CMK (cell line): ENCODE measurements around the gene KIAA0930.

Experiments used
- DNase-seq: peaks from one replicate; pipeline ENCODE4 v3.0.0-alpha.2; 2010; ENCODE audit warnings: low read depth

Gene KIAA0930

DNA sequence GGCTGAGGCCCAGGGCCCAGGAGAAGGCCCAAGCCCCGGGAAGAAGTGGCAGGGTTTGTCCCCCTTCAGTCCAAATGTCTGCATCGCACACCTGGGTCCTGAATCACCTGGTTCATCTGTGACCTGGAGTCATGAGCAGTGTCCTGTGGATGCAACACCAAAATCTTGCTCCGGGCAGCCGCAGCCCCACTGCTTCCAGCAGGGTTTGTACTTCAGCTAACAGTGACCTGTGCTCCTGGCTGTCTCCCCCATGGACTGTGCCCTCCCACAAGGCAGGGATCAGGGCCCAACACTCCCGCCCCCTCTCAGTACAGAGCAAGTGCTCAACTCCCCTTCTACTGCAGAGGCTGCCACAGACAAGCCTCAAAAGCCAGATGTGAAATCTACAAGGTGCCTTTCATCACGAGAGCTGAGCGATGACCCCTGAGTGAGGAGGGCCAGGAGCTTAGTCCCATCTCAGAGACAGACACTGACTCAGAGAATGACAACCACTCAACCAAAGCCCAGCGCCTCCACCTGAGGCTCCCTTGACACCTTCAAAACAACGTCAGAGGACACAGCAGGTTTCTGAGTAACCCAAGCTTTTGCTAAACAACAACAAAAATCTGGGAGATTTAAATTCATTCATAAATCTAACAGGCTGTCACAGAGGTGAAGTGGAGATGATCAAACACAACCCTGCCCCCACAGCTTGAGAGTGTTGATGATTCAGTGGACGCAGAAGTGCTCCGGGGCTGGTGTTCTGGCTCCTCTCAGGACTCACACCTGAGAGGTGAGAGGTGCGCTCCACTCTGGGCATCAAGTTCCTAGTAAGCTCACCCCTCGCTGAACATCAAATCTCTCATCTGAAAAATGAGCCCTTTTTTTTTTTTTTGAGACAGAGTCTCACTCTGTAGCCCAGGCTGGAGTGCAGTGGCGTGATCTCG, 3.4 kb downstream of the KIAA0930 start:
- no peak for DNase-seq

DNA sequence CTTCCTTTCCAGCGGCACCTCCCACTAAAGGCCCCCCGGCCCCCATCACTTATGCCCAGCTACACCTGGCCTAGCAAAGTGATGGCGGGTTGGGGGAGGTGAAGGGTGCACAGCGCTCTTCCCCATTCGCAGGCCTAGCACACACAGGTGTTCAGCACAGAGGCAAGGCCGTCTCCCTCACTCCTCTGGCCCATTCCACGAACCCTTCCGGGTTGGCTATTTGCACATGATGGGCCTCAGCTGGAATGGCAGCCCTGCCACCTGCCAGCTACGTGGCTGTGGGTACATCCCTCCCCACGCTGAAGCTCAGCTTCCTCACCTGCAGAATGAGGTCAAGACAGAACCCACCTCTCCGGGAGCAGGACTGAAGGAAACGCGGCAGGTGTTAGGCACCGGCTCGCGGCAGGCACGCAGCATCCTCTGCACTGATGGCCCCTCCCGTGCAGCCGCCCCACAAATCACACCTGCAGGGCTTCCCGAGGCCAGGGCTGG, 4.8 kb downstream of the KIAA0930 start:
- DNase-seq, result no peak

DNA sequence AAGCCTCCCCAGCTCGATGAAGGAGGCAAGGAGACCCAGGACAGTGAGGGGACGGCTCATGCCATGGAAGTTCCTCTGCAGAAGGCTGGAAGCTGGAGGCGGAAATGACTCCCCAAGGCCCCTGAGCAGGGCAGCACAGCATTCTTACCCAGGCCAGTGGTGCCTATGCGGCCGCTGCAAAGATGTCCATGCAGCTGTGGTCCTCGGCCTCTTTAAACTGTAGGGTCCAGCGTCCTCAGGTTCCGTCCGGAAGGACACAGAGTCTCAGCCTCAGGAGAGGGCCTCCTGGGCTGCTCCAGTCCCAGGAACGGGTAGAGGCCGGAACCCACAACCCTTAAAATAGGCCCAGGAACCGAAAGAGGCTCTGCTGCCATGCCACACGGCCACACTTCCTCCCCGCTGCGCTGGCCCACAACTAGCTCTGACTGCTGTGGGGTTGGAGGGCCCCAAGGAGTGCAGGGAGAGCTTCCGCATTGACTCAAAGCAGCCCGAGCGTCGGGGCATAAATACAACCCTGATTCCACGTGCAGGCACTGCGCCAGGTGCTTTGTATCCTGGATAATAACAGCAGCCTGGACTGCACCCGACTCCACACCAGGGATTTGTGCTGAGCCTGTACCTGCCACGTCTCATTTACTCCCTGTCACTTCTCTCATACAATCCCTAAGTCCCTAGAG, 5.5 kb downstream of the KIAA0930 start:
- no peak for DNase-seq

DNA sequence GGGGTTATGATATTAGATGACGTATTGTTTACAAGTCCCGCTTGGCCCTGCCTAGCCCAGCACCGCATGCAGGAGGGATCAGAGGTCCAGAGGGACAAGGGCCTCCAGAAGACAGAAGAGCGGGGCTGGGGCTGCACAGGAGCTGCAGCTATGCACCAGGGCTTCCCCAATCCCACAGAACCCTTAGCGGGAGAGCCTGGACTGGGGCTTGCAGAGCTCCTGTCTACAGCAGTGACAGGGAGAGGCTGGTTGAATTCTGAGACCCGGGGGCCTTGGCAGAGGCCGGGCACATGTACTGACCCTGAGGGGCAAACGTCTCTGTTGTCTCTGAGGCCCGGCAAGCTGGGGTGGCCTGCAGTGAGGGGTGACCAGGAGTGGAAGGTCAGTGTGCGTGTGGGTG, 6.9 kb downstream of the KIAA0930 start:
- no peak for DNase-seq

DNA sequence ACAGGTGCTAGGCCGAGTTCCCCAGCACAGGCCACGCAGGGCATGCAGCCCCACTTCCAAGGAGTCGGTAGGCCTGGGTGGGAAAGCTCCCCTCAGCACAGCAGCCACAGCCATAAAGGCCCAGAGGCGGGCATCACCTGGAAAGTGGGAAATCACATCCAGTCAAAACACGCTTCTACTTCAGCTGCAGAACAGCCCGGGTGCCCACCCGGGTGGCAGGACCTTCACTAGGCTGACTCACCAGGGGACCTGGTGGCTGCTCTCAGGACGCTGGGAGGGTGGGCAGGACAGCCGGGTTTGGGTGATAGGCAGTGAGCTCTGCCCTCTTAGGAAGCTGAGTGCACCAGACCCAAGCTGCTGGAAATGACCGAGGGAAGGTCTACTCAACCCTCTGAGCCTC, 7.3 kb downstream of the KIAA0930 start:
- no peak for DNase-seq

DNA sequence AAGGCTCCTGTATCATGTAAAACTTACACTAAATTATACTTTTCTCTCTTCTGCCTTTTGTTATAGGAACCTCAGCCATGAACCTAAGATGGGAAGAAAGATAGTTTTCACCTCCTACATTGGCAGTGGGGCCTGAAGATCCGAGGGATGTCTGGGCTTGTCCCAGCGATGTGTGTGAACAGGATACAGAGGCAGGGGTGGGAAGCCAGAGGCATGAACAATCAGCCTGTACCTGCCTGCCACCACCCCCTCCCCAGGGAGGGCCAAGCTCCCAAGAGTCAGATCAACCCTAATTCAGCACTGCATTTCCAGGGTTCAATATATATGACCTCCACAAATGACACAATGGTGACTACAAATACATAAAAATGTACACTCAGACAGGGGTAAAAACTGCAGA, 9.4 kb downstream of the KIAA0930 start:
- DNase-seq, result no peak

DNA sequence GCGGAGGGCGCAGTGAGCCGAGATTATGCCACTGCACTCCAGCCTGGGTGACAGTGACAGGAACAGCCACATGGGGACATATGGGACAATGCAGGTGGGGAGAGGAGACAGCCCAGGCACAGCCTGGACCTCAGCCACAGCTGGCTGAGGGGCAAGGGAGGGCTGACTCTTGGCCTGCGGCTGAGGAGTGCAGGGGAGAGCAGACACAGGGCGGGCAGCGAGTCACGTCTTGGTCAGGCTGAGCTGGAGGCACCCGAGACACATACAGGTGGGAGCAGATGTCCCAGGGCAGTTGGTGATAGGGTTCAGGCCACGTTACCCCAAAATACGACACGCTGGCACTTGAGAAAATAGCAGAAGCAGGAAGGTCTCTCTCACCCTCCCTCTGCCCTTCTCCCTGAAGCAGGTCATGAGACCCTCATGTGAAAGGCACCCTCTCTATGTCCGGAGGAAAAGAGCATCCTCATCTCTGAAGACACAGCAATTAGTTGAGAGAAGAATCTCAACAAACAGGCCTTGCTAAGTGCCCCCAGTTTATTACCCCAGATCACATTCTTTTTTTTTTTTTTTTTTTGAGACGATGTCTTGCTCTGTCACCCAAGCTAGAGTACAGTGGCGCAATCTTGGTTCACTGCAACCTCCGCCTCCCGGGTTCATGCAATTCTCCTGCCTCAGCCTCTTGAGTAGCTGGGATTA, 10.5 kb downstream of the KIAA0930 start:
- DNase-seq, result no peak

DNA sequence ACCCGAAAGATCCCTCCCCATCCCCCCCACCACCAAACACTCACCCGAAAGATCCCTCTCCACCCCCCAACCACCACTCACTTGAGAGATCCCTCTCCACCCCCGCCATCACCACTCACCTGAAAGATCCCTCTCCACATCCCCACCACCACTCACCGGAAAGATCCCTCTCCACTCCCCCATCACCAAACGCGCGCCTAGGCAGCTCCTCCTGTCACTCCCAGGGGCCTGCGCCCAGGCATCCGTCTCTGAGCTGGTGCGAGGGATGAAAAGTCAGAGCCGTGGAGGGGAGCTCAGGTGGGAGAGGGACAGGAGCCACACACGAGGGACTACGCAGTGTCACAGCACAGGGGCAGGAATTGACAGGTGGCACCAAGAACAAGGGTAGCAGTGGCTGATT, 11.5 kb downstream of the KIAA0930 start:
- DNase-seq, result no peak

DNA sequence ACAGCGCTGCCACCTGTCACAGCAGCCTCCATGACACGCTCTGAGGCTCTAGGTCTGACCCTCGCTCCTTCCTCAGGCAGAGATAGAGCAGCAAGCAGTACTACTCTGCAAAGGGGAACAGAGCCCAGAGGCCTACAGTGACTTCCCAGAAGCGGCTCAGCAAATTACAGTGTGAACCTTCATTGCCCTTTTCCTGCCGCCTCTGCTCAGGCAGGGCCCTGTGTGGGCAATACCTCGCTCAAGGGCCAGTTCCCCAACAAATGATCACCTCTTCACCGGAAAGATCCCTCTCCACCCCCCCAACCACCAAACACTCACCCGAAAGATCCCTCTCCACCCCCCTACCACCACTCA, 12.3 kb downstream of the KIAA0930 start:
- no peak for DNase-seq

DNA sequence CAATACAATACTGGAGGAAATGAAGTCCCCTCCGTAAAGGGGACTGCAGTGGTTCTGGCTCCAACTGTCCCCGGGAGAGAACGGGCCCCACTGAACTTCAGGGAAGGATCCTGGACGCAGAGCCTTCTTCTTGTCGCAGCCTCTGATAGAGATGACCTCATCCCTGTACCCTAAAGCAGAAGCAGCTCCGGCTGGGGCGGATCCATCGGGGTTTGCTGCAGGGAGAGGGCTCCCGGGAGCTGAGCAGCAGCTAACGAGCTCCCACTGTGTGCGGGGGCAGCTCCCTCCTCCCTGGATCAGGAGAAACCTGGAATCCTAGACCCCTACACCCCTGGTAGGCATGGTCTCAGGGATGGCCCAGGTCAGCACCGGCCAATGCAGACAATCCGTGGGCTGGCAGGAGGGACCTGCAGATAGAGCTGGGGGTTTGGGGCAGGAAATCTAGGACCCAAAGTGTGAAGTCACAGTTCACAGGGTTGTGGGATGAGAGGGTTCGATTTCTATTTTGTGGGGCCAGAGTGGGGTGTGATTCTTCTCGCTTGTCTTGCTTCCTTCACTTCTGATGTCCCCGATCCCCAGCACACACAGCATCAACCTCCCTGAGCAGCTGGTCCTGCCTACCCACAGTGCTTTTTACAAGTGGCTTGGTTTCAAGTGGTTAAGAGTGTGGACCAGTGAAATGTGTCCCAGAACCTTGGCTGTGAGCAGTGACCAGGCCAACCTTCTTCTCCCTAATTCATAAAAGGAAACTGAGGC, 12.9 kb downstream of the KIAA0930 start:
- DNase-seq, result no peak

DNA sequence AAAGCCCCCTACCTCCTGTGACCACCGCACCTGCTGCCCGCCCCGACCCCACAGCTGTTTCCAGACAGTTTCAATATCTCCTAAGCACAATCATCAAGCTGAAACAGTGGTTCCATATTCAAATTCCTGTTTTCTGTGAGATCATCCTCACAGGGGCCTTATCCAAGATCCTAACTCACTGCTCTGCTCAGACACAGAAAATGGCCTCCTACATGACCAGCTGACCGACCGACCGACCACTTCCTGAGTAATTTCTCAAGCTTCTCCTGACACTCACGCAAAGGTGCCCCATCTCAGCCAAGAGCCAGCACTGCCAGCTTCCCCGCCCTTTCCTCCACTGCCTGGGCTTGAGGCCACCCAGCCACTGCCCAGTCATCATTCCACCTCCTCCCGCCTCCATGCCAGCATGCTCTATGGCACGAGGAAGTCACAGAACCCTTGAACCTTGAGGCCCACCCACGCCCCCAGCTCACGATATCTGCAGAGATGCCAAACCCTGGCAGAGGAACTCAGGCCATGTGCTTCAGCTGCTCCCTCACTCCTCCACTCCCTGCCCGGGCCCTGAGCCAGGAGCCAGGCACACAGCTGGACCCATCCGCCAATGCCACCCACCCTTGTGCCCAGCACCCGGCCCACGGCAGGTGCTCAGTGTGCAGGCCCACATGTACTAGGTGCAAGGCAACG, 14.0 kb downstream of the KIAA0930 start:
- no peak for DNase-seq

DNA sequence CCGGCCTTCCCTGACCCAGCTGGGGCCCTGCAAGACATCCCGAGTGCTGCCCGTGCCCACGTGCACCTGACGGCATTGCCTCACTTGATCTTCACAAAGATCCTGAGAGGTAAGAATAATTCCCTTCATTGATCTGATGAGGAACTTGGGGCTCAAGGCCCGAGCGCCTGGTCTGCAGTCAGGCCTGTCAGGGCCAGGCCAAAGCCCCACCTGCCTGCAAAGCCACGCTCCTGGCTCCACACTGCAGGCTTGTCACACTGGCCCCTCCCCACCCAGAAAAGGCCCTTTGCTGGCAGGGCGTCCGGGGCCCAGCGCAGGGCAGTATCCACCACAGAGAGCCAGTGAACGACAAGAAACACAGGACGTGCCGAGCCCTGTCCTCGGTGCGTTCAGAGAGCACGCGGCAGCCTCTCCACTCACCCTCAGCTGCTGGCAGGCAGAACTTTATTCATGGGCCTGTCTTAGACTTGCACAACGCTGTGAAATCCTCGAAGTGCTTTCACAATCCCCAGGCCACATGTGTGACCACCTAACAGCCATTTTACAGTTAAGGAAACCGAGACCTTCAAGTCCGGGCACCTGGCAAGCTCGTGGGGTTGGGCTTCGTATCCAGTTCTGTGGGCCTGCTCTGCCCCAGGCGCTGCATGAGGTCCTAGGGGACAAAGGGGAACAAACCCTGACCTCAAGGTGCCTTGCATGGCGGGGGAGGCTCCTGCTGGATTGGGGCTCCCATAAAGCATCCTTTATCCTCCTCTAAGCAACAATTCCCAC, 14.8 kb downstream of the KIAA0930 start:
- DNase-seq, result no peak

DNA sequence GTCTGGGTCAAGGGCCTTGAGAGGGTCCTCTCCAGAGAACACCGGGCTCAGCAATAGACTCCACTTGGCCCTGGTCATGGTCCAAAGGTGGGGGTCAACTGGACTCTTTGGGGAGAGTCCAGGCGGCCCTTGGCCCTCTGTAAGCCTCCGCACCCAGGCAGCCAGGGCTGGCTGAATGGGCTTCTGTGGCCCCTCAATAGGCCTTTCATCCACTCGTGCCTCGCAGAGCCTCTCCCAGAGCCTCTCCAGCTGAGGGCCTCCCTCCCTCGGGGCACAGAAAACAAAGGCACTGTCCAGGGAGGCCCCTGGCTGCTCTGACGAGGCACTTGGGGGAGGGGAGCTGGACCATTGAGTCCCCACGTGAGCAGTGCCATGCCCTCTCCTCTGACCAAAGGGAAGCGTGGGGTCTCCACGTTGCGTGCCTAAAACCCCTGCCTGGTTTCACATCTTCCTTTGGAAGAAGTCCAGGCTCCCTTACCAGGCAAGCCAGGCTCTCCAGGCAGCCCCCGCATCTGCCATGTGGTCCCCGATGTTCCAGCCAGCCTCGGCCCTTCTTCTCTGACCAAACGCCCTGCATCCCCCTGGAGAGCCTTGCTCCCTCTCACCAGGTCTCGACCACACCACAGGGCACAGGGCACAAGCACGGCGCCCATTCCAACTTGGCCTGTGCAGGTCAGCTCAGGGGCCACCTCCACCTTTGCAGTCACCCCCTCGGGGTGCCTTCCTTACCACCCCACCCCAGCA, 15.5 kb downstream of the KIAA0930 start:
- no peak for DNase-seq

DNA sequence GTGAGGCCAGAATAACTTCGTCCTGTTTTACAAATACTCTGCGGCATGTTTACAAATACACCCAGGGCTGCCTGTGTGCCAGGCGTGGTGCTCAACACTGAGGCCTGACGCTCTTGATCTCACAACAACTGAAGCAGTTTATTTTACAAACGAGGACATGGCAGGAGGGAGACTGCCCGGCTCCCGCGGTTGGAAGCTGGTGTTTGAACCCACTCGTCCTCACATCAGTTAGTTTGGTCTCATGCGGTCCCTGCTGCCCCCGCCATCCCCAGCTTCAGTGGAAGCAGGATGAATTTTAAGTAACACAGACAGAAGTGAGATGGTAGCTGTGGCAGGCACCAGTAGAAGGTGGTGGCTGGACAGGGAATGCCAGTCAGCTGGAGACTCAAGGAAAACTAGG, 16.4 kb downstream of the KIAA0930 start:
- no peak for DNase-seq

DNA sequence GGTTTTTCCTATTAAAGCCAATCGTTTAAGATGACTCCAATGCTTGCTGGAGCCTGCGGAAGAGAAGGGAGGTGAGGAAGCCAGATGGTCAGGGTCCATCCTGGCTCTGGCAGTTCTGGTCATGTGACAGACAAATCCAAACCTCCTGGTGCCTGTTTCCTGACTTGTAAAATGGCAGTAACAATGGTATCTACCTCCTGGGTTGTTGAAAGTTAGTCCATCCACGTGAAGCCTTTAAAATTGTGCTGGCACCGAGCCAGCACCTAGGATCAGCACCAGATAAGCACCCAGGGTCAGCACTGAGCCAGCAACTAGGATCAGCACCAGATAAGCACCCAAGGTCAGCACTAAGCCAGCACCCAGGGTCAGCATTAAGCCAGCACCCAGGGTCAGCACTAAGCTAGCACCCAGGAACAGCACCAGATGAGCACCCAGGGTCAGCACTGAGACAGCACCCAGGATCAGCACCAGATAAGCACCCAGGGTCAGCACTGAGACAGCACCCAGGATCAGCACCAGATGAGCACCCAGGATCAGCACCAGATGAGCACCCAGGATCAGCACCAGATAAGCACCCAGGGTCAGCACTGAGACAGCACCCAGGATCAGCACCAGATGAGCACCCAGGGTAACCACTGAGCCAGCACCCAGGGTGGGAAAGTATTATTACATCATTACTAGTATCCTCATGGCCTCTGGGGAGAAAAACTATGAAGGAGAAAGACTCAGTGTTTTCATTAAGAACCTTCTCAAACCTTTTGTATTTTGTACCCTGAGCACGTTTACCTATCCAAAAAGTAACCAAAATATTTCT, 17.2 kb downstream of the KIAA0930 start:
- DNase-seq, result no peak

DNA sequence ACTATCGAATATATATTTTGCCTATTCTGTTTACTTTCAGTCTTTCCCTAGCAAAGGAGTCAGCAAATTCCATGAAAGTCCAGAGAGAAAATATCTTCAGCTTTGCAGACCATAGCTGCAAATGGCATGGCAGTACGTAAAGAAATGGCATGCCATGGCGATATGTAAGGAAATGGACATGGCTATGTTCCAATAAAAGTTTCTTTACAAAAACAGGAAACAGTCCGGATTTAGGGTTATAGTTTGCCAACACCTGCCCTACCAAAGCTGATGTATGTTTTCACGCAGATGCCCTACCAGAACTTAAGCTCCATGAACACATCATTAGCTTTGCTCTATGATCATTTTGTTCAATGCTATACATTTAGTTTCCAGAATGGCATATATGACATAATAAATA, 19.5 kb downstream of the KIAA0930 start:
- DNase-seq, result no peak

DNA sequence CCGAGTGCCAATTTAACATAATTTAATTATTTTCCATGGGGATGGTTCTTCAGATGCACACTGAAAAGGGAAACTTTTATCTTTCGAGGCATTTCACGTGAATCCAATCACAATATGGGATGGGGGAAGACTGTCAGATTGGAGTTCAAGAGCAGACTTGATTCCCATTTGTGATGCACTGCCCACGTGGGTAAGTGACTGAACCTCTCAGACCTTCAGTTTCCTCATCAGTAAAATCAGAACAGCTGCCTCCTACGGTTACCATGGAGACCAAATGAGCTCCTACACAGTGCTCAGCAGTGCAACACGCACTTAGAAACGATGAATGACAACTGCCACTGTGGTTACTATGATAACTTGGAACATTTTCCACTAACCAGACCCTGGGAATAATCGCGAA, 21.7 kb downstream of the KIAA0930 start:
- no peak for DNase-seq

DNA sequence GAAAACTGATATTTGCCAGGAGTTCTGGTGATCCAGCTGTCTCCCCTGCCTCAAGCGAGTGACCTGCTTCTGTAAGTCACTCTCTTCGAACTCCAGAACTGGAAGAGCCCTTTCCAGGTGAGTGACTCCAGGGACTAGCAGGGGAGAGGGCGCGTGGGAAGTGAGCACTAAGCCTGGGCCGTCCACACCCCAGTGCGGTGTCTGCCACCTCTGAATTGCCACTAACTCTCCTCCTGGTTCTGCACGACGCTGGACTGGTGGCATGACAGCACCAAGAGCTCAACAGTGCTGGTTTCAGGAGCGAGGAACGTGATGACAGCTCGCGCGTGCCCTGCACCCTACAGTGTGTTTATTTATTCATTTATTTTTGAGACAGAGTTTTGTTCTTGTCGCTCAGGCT, 22.9 kb downstream of the KIAA0930 start:
- DNase-seq, result no peak

DNA sequence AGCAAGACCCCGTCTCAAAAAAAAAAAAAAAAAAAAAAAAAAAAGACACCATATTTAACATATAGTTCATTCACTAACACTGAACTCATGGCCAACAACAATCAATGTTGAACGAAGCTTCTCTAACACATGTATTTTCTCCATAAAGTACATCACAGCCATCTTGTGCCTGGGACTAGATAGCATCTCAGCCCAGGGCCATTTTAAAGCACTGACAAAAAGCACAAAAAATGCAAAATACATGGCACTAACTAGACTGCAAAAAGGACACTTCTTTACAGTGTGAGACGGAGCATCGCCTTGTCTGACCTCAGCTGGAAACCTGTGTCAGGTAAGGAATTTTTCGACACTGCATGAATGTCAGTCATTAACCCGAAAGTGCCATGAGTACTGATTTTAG, 23.3 kb downstream of the KIAA0930 start:
- DNase-seq, result no peak
